Activated naive CD4-positive, alpha-beta T cell treated with anti-CD3 and anti-CD28 coated beads, Interleukin-2, amount 10 ng/mL, durations not matched to agents 7 days and 5 days (primary cell): ENCODE data around the gene ANKDD1B.
"Not testable (repeated sequence)": the region's sequence is repeated elsewhere in the genome, so short reads cannot be mapped to it uniquely, and the experiment has no call there.

ENCODE experiments used
- CTCF ChIA-PET: fragments of 350-600 bp; sonication (Branson Sonifier 250); formaldehyde crosslinking; loops from one replicate; lab custom pipeline; 2021; ENCODE audit warnings: antibody characterized with exemption; lab: Charles Lee
- DNase-seq: peaks from one replicate; pipeline ENCODE4 v3.0.0-alpha.2; 2020
- H3K27ac Mint-ChIP-seq: one replicate; pipeline ENCODE4 v1.8.0; 2021; ENCODE audit warnings: mild to moderate bottlenecking, moderate library complexity, mixed read lengths
- H3K27me3 Mint-ChIP-seq: one replicate; pipeline ENCODE4 v1.8.0; 2021; ENCODE audit warnings: mild to moderate bottlenecking, mixed read lengths
- H3K36me3 Mint-ChIP-seq: one replicate; pipeline ENCODE4 v1.8.0; 2021; ENCODE audit warnings: mixed read lengths
- H3K4me1 Mint-ChIP-seq: one replicate; pipeline ENCODE4 v1.8.0; 2021; ENCODE audit warnings: mixed read lengths
- H3K4me3 Mint-ChIP-seq: one replicate; pipeline ENCODE4 v1.8.0; 2021; ENCODE audit warnings: mild to moderate bottlenecking, moderate library complexity, mixed read lengths
- H3K9me3 Mint-ChIP-seq: one replicate; pipeline ENCODE4 v1.8.0; 2021; ENCODE audit warnings: mixed read lengths

The ANKDD1B gene

DNA sequence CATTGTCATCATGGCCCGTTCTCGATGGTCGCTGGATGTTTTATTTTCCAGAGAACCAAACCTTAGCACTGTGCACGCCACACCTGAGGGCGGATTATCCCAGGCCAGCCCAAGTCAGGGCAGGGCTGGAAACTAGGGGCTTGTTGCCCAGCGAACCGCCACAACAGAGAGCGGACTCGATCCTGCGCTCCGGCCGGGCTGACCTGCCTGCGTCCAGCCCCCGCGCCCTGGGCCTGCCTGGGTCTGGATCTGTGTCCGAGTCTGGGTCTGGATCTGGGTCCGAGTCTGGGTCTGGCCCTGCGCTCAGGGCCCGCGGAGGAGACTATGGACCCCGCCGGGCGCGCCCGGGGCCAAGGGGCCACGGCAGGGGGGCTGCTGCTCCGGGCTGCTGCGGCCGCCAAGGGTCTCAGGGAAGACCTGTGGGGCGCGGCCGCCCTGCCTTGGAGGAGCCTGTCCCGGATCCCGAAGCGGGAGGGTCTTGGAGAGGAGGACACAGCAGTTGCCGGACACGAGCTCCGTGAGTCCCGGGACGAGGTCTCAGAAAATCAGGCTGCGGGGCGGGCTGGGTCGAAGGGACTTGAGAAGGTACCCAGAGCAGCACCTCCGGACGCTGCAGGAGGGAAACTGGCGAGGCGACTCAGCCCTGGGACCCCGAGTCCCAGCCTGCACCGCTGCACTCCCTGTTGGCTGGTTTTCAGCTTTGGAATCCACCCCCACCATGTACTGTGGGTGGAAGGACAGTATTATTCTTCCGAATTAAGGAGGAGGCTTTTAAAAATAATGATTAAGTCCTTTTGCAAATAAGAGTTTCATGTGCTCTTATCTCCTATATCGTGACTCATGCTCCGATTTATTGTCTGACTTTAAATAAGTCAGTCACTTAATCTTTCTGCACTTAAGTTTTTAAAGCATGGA, at the start of gene ANKDD1B:
ANKDD1B (plus strand) TSS at position 143 of the 915 bp plus-strand sequence; CDS start at position 325, 182 bp downstream.
- Mint-ChIP-seq H3K27ac (no peak within 1 kb of the TSS), H3K27me3 (peaks cover 16% of the 10 kb centered on the region), H3K36me3 (peaks cover 9% of the 10 kb centered on the region), H3K9me3 (no peaks in the 10 kb centered on the region), H3K4me1 (peaks cover 8% of the 10 kb centered on the region), H3K4me3 (no peak within 1 kb of the TSS)
- CTCF ChIA-PET: no interaction called here
- DNase-seq: no peak

DNA sequence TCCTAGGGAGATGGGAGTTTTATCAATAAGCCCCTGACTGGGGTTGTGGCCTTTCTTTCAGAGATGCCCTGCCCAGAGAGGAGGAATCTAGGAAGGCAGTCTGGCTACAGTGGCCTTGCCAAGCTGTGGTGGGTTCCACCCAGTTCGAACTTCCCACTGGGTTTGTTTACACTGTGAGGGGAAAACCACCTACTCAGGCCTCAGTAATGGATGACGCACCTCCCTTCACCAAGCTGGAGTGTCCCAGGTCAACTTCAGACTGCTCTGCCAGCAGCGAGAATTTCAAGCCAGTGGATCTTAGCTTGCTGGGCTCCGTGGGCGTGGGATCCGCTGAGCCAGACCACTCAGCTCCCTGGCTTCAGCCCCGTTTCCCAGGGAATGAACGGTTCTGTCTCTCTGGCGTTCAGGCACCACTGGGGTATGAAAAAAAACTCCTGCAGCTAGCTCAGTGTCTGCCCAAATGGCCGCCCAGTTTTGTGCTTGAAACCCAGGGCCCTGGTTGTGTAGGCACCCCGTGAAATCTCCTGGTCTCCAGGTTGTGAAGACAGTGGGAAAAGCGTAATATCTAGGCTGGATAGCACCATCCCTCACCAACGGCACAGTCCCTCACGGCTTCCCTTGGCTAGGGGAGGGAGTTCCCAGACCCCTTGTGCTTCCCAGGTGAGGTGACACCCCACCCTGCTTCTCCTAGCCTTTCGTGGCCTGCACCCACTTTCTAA, 45.1 kb upstream of the ANKDD1B start:
- H3K36me3 Mint-ChIP-seq: peaks cover 43% of the 10 kb centered on the region
- H3K27ac Mint-ChIP-seq, H3K27me3 Mint-ChIP-seq, DNase-seq, H3K4me3 Mint-ChIP-seq: not testable (repeated sequence)
- CTCF ChIA-PET: interaction anchor here (0.9 kb wide), 1 partner anchor 93 kb away, joined by 3 read pairs; no protein-coding TSS in a partner anchor
- peaks cover 31% of the 10 kb centered on the region for H3K9me3 Mint-ChIP-seq
- peaks cover 15% of the 10 kb centered on the region for H3K4me1 Mint-ChIP-seq

DNA sequence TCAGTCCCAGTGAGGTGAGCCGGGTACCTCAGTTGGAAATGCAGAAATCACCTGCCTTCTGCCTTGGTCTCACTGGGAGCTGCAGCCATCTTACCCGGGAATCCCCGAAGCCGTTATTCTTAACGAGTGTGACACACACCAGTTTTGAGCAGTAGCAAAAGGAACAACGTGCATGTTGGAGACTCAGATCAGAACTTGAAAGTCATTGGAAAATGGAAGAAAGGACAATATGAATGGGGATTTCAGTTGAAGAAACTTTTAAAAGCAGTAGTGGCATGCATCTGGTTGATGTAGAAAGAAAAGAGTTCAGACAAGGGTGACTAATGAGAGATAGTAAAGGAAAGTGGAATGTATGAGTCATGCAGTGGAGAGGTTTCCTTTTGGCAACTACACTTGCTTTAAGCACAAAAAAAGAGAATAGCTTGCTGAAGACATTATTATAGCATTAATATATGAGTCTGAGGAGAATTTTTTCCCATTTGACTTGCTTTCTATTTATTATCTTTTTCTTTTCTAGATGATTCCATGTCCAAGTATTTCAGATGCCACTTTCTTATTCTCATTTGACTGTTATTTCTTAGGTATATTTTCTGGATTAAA, 44.4 kb upstream of the ANKDD1B start:
- peaks cover 39% of the 10 kb centered on the region for H3K36me3 Mint-ChIP-seq
- no peaks in the 10 kb centered on the region for H3K27me3 Mint-ChIP-seq
- H3K9me3 Mint-ChIP-seq: peaks cover 25% of the 10 kb centered on the region
- no peak overlapping the region for H3K27ac Mint-ChIP-seq
- peaks cover 15% of the 10 kb centered on the region for H3K4me1 Mint-ChIP-seq
- H3K4me3 Mint-ChIP-seq: no peak overlapping the region
- CTCF ChIA-PET: interaction anchor here (0.9 kb wide), 1 partner anchor 92 kb away, joined by 3 read pairs; no protein-coding TSS in a partner anchor
- no peak for DNase-seq

DNA sequence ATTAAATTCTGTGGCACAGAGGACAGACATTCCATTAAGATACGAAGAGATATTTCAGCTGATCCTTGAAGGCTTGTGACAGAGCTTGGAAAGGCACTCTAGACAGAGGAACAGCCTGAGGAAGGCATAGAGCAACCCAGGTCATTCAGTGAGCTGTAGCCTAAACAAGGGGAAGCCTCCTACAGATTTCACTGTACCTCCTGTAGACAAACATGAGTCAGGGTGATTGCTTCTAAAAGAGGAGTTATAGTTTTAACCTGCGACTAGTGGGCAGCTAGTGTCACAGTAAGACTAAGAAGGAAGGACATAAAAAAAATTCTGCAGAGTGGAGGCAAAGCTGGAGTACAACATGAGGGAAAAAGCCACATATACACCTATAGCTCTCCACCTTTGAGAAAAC, 43.5 kb upstream of the ANKDD1B start:
- H3K27me3 Mint-ChIP-seq: no peaks in the 10 kb centered on the region
- H3K4me3 Mint-ChIP-seq: no peak overlapping the region
- peaks cover 19% of the 10 kb centered on the region for H3K9me3 Mint-ChIP-seq
- peaks cover 34% of the 10 kb centered on the region for H3K36me3 Mint-ChIP-seq
- no peak overlapping the region for H3K27ac Mint-ChIP-seq
- no peak for DNase-seq
- CTCF ChIA-PET: interaction anchor here (0.6 to 0.9 kb wide), 4 partner anchors 10 to 770 kb away, joined by 3 read pairs; no protein-coding TSS in a partner anchor
- peaks cover 15% of the 10 kb centered on the region for H3K4me1 Mint-ChIP-seq

DNA sequence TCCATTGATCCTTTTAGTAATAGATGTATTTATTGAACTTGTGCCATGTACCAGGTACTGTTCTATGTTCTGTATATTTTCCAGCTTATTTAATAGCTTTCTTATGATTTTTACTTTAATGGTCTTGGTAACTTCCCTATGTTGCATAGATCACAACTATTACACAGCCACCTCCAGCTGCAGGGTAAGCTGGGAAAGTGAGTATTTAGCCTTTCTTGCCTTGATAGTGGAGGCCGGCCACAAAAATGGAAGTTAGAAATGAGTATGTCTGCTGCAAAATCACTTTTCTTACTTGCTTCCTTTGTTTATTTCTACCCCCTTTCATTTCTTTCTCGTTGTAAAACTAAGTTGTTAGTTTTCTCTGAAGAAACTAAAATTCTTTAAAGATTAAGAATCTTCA, 43.1 kb upstream of the ANKDD1B start:
- CTCF ChIA-PET: interaction anchor here (0.6 to 0.9 kb wide), 4 partner anchors 9 to 770 kb away, joined by 3 read pairs; no protein-coding TSS in a partner anchor
- H3K36me3 Mint-ChIP-seq: peaks cover 31% of the 10 kb centered on the region
- no peak for DNase-seq

DNA sequence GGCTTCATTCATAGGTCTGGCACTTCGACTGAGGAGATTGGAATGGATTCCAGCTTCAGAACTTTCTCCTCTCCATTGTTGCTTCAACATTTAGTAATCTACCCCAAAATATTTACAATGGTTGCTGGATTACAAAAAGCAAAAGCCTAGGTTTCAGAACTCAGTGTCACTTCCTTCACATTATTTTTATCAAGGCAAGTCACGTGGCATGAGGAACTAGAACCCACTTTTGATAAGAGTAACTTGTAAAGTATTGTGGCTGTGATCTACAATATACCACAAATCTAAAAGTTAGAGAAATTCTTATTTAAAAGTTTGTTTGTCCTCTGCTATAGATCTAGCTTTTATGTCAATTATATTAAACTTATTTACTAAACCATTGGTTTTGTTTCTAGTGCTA, 39.7 kb upstream of the ANKDD1B start:
- Mint-ChIP-seq H3K36me3 (peaks cover 22% of the 10 kb centered on the region), H3K27me3 (no peaks in the 10 kb centered on the region), H3K4me3 (no peak overlapping the region), H3K4me1 (peaks cover 12% of the 10 kb centered on the region), H3K9me3 (no peaks in the 10 kb centered on the region), H3K27ac (no peak overlapping the region)
- CTCF ChIA-PET: no interaction called here
- DNase-seq: no peak

More for the DNA sequence above, 43.1 kb upstream of the ANKDD1B start:
- Mint-ChIP-seq H3K27ac (no peak overlapping the region), H3K9me3 (peaks cover 16% of the 10 kb centered on the region), H3K4me1 (peaks cover 15% of the 10 kb centered on the region), H3K4me3 (no peak overlapping the region), H3K27me3 (no peaks in the 10 kb centered on the region)

DNA sequence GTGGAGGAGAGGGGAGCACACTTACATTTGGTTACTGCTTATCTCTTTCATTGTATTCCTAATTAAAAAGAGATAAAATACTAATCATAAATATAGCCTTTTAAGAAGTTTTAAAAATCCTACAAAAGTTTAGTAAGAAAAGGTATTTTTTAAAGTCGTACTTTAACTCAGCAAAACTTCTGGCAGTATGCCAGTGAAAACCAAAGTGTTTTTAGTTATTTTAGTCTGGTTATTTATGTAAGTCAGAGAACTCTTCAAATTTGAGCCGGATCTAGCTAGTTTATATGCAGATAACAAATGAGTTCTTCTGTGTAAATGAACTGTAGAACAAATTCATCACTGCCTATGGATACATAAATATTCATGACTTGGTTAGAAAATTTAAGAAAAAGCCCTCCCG, 36.5 kb upstream of the ANKDD1B start:
- H3K27me3 Mint-ChIP-seq: no peaks in the 10 kb centered on the region
- H3K4me1 Mint-ChIP-seq: no peaks in the 10 kb centered on the region
- no peak for DNase-seq
- H3K27ac Mint-ChIP-seq: no peak overlapping the region
- peaks cover 32% of the 10 kb centered on the region for H3K36me3 Mint-ChIP-seq
- CTCF ChIA-PET: no interaction called here
- H3K4me3 Mint-ChIP-seq: no peak overlapping the region
- H3K9me3 Mint-ChIP-seq: no peaks in the 10 kb centered on the region

DNA sequence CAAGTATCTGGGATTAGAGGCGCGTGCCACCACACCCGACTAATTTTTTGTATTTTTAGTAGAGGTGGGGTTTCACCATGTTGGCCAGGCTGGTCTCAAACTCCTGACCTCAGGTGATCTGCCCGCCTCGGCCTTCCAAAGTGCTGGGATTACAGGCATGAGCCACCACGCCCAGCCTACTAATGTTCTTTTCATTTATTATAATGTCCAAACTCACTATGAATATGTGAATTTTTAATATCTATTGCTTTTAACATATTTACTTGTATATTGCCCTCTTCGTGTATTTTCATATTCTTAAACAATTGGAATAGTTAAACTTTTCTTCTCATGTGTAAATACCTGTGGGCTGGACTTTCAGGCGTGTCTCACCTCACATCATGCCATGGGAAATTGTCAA, 33.0 kb upstream of the ANKDD1B start:
- not testable (repeated sequence) for H3K9me3 Mint-ChIP-seq, H3K4me3 Mint-ChIP-seq, H3K27ac Mint-ChIP-seq, H3K4me1 Mint-ChIP-seq, H3K27me3 Mint-ChIP-seq, DNase-seq
- peaks cover 29% of the 10 kb centered on the region for H3K36me3 Mint-ChIP-seq
- CTCF ChIA-PET: interaction anchor here (1.5 kb wide), 1 partner anchor 10 kb away, joined by 3 read pairs; no protein-coding TSS in a partner anchor

DNA sequence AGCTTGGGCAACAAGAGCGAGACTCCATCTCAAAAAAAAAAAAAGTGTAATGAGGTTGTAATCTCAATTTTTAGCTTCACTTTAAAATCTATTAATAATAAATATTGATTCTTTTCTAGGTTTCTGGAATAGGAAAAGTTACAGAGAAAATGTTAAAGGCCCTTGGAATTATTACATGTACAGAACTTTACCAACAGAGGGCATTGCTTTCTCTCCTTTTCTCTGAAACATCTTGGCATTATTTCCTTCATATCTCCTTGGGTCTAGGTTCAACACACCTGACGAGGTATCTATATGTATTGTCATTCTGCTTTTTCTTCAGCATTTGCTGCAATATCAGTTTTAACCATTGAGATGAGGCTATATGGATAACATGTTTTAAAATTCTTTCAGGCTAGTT, 26.6 kb upstream of the ANKDD1B start:
- H3K36me3 Mint-ChIP-seq: peaks cover 23% of the 10 kb centered on the region

DNA sequence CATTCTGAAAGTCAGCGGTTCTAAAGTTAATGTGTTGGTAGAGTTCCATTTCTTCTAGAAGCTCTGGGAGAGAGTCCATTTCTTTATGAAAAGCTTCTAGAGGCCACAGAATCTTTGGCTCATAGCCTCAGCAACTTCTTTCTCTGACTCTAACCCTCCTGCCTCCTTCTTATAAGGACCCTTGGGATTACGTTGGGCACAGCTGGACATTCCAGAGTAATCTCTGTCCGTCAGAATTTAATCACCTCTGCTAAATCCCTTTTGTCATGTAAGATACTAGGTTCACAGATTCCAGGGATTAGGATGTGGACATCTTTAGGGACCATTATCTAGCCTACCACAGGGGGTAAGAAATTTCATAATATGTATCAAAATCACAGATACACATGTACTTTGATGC, 22.6 kb upstream of the ANKDD1B start:
- CTCF ChIA-PET: no interaction called here
- Mint-ChIP-seq H3K4me1 (no peaks in the 10 kb centered on the region), H3K4me3 (no peak overlapping the region), H3K27ac (no peak overlapping the region), H3K36me3 (peaks cover 26% of the 10 kb centered on the region), H3K9me3 (no peaks in the 10 kb centered on the region), H3K27me3 (no peaks in the 10 kb centered on the region)
- DNase-seq: no peak

More for the DNA sequence above, 26.6 kb upstream of the ANKDD1B start:
- Mint-ChIP-seq H3K27me3 (no peaks in the 10 kb centered on the region), H3K4me3 (no peak overlapping the region), H3K9me3 (no peaks in the 10 kb centered on the region), H3K4me1 (peaks cover 4% of the 10 kb centered on the region), H3K27ac (no peak overlapping the region)
- no peak for DNase-seq
- CTCF ChIA-PET: no interaction called here

DNA sequence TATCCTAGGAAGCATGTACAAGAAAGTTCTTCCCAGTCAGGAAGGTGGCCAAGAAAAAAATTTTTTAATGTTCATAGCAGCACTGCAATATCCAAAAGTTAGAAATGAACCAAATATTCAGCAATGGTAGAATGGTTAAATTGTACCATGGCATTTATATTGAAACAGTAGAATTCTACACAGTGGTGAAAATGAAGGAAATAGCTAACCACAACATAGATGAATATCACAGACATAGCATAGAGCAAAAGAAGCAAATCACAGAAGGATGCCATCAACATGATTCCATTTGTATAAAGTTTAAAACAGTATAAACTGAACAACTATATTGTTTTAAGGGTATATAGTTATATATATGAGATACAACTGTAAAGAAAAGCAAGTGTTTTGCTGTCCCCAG, 10.7 kb upstream of the ANKDD1B start:
- H3K4me3 Mint-ChIP-seq: no peak overlapping the region
- H3K4me1 Mint-ChIP-seq: peaks cover 14% of the 10 kb centered on the region

DNA sequence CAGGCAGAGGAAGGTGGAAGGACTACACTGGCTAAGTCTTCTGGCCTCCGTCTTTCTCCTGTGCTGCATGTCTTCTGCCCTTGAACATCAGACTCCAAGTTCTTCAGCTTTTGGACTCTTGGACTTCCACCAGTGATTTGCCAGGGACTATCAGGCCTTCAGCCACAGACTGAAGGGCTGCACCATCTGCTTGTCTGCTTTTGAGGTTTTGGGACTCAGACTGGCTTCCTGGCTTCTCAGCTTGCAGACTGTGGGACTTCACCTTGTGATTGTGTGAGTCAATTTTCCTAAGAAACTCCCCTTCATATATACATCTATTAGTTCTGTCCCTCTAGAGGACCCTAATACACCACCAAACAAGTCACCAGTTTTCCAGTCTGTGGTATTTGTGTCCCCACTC, 9.7 kb upstream of the ANKDD1B start:
- CTCF ChIA-PET: no interaction called here
- no peak overlapping the region for H3K4me3 Mint-ChIP-seq
- no peaks in the 10 kb centered on the region for H3K9me3 Mint-ChIP-seq
- H3K27ac Mint-ChIP-seq: no peak overlapping the region
- DNase-seq: no peak
- peaks cover 32% of the 10 kb centered on the region for H3K36me3 Mint-ChIP-seq
- no peaks in the 10 kb centered on the region for H3K27me3 Mint-ChIP-seq
- peaks cover 14% of the 10 kb centered on the region for H3K4me1 Mint-ChIP-seq

More for the DNA sequence above, 10.7 kb upstream of the ANKDD1B start:
- H3K36me3 Mint-ChIP-seq: peaks cover 32% of the 10 kb centered on the region
- no peak overlapping the region for H3K27ac Mint-ChIP-seq
- DNase-seq: no peak
- CTCF ChIA-PET: interaction anchor here (0.6 to 0.8 kb wide), 2 partner anchors 16 to 32 kb away, joined by 3 to 4 read pairs; no protein-coding TSS in a partner anchor
- H3K27me3 Mint-ChIP-seq: no peaks in the 10 kb centered on the region
- no peaks in the 10 kb centered on the region for H3K9me3 Mint-ChIP-seq

DNA sequence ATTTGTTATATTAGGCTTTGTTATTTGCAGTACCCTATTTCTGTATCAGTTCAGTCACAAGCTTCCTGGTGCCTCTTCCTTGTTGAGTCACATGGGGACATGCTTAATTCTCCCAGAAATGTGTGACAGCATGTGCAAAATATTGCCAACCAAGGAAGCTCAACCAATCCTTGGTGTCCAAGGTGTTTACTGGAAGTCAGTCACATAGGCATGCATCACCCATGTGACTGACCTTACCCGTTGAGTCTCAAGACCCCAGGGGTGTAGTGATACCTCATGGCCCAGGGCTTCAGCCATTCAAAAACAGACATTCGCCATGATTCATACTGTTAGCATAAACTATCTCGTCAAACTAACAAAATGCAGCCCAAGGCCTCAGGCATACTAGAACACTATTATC, 9.3 kb upstream of the ANKDD1B start:
- CTCF ChIA-PET: no interaction called here
- Mint-ChIP-seq H3K36me3 (peaks cover 33% of the 10 kb centered on the region), H3K9me3 (no peaks in the 10 kb centered on the region), H3K4me3 (no peak overlapping the region), H3K27ac (no peak overlapping the region), H3K4me1 (peaks cover 14% of the 10 kb centered on the region), H3K27me3 (no peaks in the 10 kb centered on the region)
- no peak for DNase-seq

DNA sequence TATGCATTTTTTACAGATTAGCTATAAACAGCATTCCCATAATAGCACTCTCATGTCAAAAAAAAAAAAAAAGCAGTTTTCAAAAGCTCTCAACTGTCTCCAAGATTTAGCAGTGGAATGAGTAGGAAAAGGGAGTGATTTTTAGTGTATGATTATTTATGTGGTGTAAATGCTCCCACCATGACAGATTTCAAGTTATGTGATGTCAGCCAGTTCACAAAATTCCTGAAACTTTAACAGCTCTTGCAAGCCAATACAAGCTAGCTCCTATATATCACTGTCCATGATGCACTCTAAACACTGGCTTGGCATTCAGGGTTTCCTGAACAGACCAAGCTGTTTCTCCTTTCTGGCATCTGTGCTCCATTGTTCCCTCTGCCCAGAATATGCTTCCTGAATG, 7.9 kb upstream of the ANKDD1B start:
- H3K36me3 Mint-ChIP-seq: peaks cover 33% of the 10 kb centered on the region
- H3K4me3 Mint-ChIP-seq: no peak overlapping the region
- H3K4me1 Mint-ChIP-seq: peaks cover 18% of the 10 kb centered on the region
- H3K27ac Mint-ChIP-seq: no peak overlapping the region
- no peaks in the 10 kb centered on the region for H3K9me3 Mint-ChIP-seq
- H3K27me3 Mint-ChIP-seq: no peaks in the 10 kb centered on the region
- no peak for DNase-seq
- CTCF ChIA-PET: no interaction called here
